ENCODE data around the gene MPV17. TPM values are rescaled to one million over a fixed set of nuclear protein-coding genes. Genes with fewer than 3 reads are reported as not detected.

Gene MPV17
- total RNA-seq, 2 donors from 2014 or later = 46.6 to 59.6 TPM

- Histone ChIP-seq H3K4me1 (ENCODE audit: control insufficient read depth, insufficient read depth, low read length) (peaks cover 2% of the 10 kb centered on the region), H3K9me3 (ENCODE audit: control insufficient read depth, low read length) (no peaks in the 10 kb centered on the region), H3K36me3 (ENCODE audit: control insufficient read depth, insufficient read depth, low read length) (peaks cover 59% of the 10 kb centered on the region), H3K27ac (ENCODE audit: low read depth, low read length) (peak within 1 kb of the TSS; percentile 69), H3K4me3 (ENCODE audit: low read length) (peak within 1 kb of the TSS; percentile 98), H3K9ac (ENCODE audit: extremely low read depth, low read length, poor library complexity, severe bottlenecking) (peak within 1 kb of the TSS; percentile 94), H3K27me3 (ENCODE audit: control insufficient read depth, insufficient read depth, low read length, poor library complexity, severe bottlenecking) (no peaks in the 10 kb centered on the region)
- H3K4me1 Mint-ChIP-seq = peaks cover 26% of the 10 kb centered on the region
- H3K4me3 Mint-ChIP-seq = peak within 1 kb of the TSS; percentile 92
- peak; percentile 100 for DNase-seq
- WGBS, 2 experiments (ENCODE audit: insufficient coverage in 1 of 2, insufficient read length in 1 of 2) = 0% methylated on average over 19 to 85 of the region's 85 CpGs
- peak; percentile 86 for TF ChIP-seq CTCF (conservative IDR thresholded peaks at IDR 0.05)
- no peaks in the 10 kb centered on the region for H3K27me3 Mint-ChIP-seq (ENCODE audit: insufficient read depth)
- peak within 1 kb of the TSS; percentile 98 for H3K27ac Mint-ChIP-seq
- peaks cover 57% of the 10 kb centered on the region for H3K36me3 Mint-ChIP-seq (ENCODE audit: low read depth)
- no peaks in the 10 kb centered on the region for H3K9me3 Mint-ChIP-seq
These were observed 47.3 kb upstream of the MPV17 start, which contains the start of the genes EIF2B4 and SNX17 for GRCh38 chr2:27370026-27370815. Gene EIF2B4 (minus strand): TSS chr2:27370338. CDS start chr2:27370314, 24 bp downstream. Gene SNX17 (plus strand): TSS chr2:27370616. CDS start chr2:27370744, 128 bp downstream.

- Histone ChIP-seq H3K4me1 (ENCODE audit: control insufficient read depth, insufficient read depth, low read length) (peaks cover 2% of the 10 kb centered on the region), H3K36me3 (ENCODE audit: control insufficient read depth, insufficient read depth, low read length) (peaks cover 56% of the 10 kb centered on the region), H3K9me3 (ENCODE audit: control insufficient read depth, low read length) (no peaks in the 10 kb centered on the region), H3K27me3 (ENCODE audit: control insufficient read depth, insufficient read depth, low read length, poor library complexity, severe bottlenecking) (no peaks in the 10 kb centered on the region), H3K9ac (ENCODE audit: extremely low read depth, low read length, poor library complexity, severe bottlenecking) (peak overlapping the region; percentile 85), H3K27ac (ENCODE audit: low read depth, low read length) (peak overlapping the region; percentile 69), H3K4me3 (ENCODE audit: low read length) (peak overlapping the region; percentile 98)
- peak overlapping the region; percentile 97 for H3K27ac Mint-ChIP-seq
- peak overlapping the region; percentile 92 for H3K4me3 Mint-ChIP-seq
- no peaks in the 10 kb centered on the region for H3K9me3 Mint-ChIP-seq
- no peak for DNase-seq
- no peaks in the 10 kb centered on the region for H3K27me3 Mint-ChIP-seq (ENCODE audit: insufficient read depth)
- 7 to 19% methylated on average over 8 to 18 of the region's 18 CpGs for WGBS, 2 experiments (ENCODE audit: insufficient coverage in 1 of 2, insufficient read length in 1 of 2)
- TF ChIP-seq CTCF (conservative IDR thresholded peaks at IDR 0.05) = no peak
- H3K4me1 Mint-ChIP-seq = peaks cover 26% of the 10 kb centered on the region
- H3K36me3 Mint-ChIP-seq (ENCODE audit: low read depth) = peaks cover 56% of the 10 kb centered on the region
These were observed 46.7 kb upstream of the MPV17 start for GRCh38 chr2:27369471-27370025.

- Mint-ChIP-seq H3K4me3 (no peak overlapping the region), H3K9me3 (peaks cover 4% of the 10 kb centered on the region), H3K27ac (no peak overlapping the region), H3K4me1 (peaks cover 3% of the 10 kb centered on the region), H3K36me3 (ENCODE audit: low read depth) (peaks cover 51% of the 10 kb centered on the region), H3K27me3 (ENCODE audit: insufficient read depth) (no peaks in the 10 kb centered on the region)
- Histone ChIP-seq H3K4me3 (ENCODE audit: low read length) (no peak overlapping the region), H3K27ac (ENCODE audit: low read depth, low read length) (no peak overlapping the region), H3K27me3 (ENCODE audit: control insufficient read depth, insufficient read depth, low read length, poor library complexity, severe bottlenecking) (no peaks in the 10 kb centered on the region), H3K4me1 (ENCODE audit: control insufficient read depth, insufficient read depth, low read length) (no peaks in the 10 kb centered on the region), H3K36me3 (ENCODE audit: control insufficient read depth, insufficient read depth, low read length) (peaks cover 43% of the 10 kb centered on the region), H3K9ac (ENCODE audit: extremely low read depth, low read length, poor library complexity, severe bottlenecking) (no peak overlapping the region), H3K9me3 (ENCODE audit: control insufficient read depth, low read length) (peaks cover 7% of the 10 kb centered on the region)
- WGBS, 2 experiments (ENCODE audit: insufficient coverage in 1 of 2, insufficient read length in 1 of 2) = 93% methylated on average over 2 of the region's 2 CpGs
- no peak for TF ChIP-seq CTCF (conservative IDR thresholded peaks at IDR 0.05)
- no peak for DNase-seq
These were observed 41.0 kb upstream of the MPV17 start for GRCh38 chr2:27363933-27364332.

Measured in endodermal cell (in vitro differentiated cells).